Endometrial microvascular endothelial cells (primary cell): Measurements from ENCODE around the gene ARL8A. TPM values are rescaled to one million over a fixed set of nuclear protein-coding genes. Genes with fewer than 3 reads are reported as not detected.

Experiments used
- in situ Hi-C: cut with HindIII; loops from 2 replicates; pipeline ENCODE4 v1.10.0; 2017; ENCODE audit warnings: low sequenced_read_pairs, low pct_unique_long_range_greater_than_20kb; ENCODE audit errors: inconsistent ontology term
- total RNA-seq: library from RNA; depleted of rRNA; stranded (reverse); fragments of >200 nt; gene quantifications from one replicate; pipeline ENCODE4 v1.2.3, GENCODE V29; 2015; ENCODE audit errors: inconsistent ontology term

ARL8A gene
- total RNA-seq, 1 donor from 2014 or later = 30.5 TPM

- in situ Hi-C loops = no loop called here
Observed at GRCh38 chr1:202161151-202162046, 16.9 kb upstream of the ARL8A start.

DNA sequence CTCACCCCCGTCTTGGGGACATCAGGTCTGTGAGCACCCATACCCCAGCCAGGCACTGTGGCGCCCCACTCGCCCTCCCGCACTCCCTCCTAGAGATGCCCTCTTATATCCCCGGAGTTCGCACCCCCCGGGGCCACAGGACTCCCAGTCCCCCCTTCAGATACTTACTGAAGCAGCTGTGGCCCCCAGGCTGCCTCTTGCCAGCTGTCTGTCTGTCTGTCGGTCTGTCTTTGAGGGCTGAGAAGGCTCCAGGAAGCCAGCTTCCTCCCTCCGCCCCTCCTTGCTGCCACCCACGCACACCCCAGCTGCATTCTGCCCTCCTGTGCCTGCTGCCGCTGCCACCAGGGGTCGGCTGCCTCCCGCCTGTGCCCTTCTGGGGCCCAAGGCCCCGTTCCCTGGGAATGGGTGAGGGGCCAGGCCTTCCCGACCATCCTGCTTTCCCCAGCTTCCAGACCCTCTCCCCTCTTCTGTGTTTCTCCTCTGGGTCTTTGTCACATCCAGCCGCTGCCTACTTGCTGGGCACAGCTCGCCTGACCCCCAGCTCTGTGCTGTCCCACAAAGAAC, 15.9 kb upstream of the ARL8A start, which contains the start of gene PTPN7:
Gene PTPN7 (minus strand): TSS at position 226 of the 564 bp plus-strand sequence. CDS start 1,200 bp downstream, outside the sequence.
- in situ Hi-C loops = no loop called here

- in situ Hi-C loops = no loop called here
Observed at GRCh38 chr1:202159534-202160371, 15.2 kb upstream of the ARL8A start.

GRCh38 chr1:202158810-202159533, 14.4 kb upstream of the ARL8A start:
- in situ Hi-C loops = no loop called here

DNA sequence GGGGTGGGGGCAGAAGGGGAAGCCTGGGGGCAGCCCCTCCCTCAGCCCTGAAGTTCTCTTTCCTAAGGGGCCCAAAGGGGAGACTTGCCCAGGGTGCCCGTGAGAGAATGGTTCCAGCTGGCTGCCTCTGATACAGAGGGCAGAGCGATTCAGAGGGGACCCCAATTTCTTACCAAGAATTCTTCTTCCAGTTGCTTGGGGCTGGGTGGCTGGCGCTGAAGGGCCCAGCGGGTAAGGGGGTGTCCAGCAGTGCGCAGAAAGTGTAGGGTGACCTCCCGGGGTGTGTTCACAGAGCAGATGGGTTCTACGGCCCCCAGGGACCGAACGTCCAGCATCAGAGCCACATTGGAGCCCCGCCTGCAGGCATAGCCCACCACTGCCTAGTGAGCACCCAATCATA, 13.4 kb upstream of the ARL8A start:
- in situ Hi-C loops = no loop called here

DNA sequence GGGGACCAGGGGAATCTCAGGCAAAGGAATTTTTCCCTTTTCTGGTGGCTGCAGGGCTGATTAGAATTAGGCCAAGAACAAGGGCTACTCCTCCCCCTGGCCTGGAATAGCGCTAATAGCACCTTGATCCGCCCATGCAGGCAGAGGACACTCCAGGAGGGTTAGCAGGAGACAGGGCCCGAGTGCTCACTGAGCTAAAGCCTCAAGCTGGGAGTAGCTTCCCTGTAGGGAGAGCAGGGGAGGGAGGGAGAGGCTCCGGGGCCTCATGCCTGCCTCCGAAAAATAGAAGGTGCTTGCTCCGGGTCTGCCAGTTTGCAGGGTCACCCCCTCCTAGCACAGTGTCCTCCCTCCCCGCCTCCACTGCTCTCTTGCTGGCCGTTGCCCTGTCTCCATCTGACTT, 12.1 kb upstream of the ARL8A start:
- in situ Hi-C loops = no loop called here

- in situ Hi-C loops = no loop called here
Observed at GRCh38 chr1:202155478-202156021, 11.0 kb upstream of the ARL8A start.

DNA sequence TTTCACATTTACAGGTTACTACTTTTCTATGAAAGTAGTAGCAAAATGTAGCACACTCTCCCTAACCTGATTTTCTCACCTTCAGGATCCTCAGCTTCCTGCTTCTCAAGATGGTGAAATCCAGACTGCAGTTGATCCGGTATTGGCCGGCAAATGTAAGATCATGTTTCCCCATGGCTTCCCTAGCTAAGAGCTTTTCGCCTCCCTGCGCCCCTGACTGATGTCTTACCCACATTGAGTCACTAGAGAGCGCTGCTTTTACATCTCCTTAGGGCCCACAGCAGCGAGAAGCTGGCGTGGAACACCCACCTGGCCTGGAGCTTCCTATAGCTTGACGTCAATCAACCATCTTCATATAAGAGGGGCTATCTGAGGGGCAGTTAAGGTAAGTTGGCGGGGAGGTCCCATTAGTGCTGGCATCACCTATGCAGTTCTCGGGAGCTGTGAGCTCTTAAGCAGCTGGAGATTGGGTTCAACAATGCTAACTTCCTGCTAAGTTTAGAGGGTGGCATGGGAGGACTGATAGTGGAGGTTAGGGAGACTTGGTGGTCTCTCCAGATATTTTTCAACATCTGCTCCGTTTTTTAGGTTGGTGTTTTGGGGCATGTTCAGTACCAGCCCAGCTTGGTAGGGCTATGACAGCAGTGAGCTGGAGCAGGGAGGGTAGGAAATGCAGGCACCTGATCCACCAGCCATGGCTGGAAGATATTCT, 10.4 kb upstream of the ARL8A start:
- in situ Hi-C loops = no loop called here

GRCh38 chr1:202154148-202154765, 9.7 kb upstream of the ARL8A start:
- in situ Hi-C loops = no loop called here

GRCh38 chr1:202153284-202153683, 8.7 kb upstream of the ARL8A start:
- in situ Hi-C loops = no loop called here

DNA sequence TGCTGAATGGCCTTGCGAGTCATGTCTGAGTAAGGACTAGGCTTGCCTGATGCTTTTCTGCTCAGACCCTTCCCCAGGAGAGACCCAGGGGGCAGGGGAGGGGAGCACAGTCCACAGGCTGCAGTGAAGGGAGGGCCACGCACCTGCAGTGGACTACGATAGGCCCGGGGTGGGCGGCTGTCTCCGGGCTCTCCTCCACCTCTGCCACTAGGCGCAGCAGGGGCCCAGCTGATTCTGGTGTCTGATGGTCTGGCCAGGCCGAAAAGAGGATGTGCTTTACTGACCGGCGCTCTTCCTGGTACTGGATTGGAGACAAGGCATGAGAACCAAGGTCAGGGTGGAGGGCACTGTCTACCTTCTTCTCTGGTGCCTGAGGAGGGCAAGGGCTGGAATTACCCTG, 7.9 kb upstream of the ARL8A start:
- in situ Hi-C loops = no loop called here

DNA sequence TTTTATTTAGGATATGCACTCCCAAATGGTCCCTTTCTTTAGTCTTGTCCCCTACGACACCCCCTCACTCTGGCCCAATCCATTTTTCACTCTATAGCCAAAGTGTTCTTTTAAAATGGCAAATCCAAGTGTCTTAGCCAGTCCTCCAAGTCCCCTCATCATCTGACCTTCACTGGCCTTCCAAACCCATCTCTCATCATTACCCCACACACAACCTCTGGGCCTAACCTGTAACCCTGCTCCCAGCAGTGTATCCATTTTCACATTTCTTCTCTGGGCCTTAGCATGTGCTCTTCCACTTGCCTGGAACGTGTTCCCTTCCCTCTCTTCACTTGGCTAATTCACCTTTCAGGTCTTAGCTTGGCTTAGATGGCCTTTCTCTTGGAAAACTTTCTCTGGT, 6.5 kb upstream of the ARL8A start:
- in situ Hi-C loops = no loop called here

GRCh38 chr1:202150602-202151001, 6.1 kb upstream of the ARL8A start:
- in situ Hi-C loops = no loop called here

DNA sequence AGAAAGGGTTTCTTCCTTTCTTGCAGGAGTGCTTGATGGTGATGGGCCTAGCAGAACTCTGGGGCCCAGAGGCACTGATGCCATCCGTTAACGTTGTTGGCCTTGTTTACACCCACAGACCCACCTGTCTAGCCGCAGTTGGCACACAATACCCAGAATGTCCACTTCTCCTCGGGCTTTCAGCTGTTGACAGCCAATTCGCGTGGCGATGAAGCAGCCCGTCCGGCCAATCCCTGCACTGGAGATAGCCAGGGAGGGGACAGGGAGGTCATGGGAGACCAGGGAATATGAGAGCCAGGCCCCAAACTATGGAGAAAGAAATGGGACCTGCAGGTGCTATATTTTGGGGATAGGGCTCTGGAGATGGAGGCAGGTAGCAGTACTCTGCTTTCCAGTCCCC, 5.7 kb upstream of the ARL8A start:
- in situ Hi-C loops = no loop called here

DNA sequence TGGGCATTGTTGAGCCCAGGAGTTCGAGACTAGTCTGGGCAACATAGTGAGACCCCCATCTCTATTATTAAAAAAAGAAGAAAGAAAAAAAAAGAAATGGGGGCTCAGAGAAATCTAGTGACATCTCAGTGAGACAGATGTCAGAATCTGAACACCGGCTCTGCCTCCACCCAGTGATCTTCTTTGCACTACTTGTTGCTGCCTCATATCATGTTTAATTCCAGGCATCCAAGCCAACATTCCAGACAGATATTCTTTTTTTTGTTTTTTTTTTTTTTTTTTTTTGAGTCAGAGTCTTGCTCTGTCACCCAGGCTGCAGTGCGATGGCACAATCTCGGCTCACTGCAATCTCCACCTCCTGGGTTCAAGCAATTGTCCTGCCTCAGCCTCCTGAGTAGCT, 5.0 kb upstream of the ARL8A start:
- in situ Hi-C loops = no loop called here

- in situ Hi-C loops = no loop called here
Observed at GRCh38 chr1:202148391-202148790, 3.9 kb upstream of the ARL8A start.

GRCh38 chr1:202146993-202147392, 2.5 kb upstream of the ARL8A start:
- in situ Hi-C loops = no loop called here

DNA sequence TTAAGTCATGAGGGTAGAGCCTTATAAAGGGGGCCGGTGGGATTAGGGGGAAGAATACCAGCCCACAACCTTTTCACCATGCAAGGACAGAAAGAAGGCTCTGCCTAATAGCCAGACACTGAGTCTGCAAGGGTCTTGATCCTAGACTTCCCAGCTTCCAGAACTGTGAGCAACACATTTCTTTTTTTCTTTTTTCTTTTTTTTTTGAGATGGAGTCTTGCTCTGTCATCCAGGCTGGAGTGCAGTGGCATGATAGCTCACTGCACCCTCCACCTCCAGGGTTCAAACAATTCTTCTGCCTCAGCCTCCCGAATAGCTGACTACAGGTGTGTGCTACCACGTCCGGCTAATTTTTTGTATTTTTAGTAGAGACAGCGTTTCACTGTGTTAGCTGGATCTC, 1.7 kb upstream of the ARL8A start:
- in situ Hi-C loops = no loop called here
